Keratinocyte (primary cell): ENCODE data around the gene BCL2. TPM values are rescaled to one million over a fixed set of nuclear protein-coding genes. Genes with fewer than 3 reads are reported as not detected.

Experiments
- DNase-seq: peaks from one replicate; pipeline ENCODE4 v3.0.0-alpha.2; 2011; ENCODE audit warnings: low read depth, missing footprints, low spot score
- FAIRE-seq: peaks from 2 replicates; lab custom pipeline; 2011; peaks lifted over from hg19 to GRCh38; lab: Jason Lieb, UNC
- H2AFZ ChIP-seq: 2 replicates; pipeline ENCODE4 v1.6.0; 2012; ENCODE audit warnings: low read length, control low read depth, inconsistent platforms; ENCODE audit not compliant: control insufficient read depth
- H3K27ac ChIP-seq: 2 replicates; pipeline ENCODE4 v1.5.1; 2011; ENCODE audit warnings: low read length; ENCODE audit not compliant: control insufficient read depth, insufficient read depth
- H3K27me3 ChIP-seq: 3 replicates; pipeline ENCODE4 v1.6.0; 2011; ENCODE audit warnings: low read length; ENCODE audit not compliant: control insufficient read depth, insufficient read depth; ENCODE audit errors: extremely low read depth
- H3K36me3 ChIP-seq, 2 experiments: 2 replicates in 1 of 2; 3 replicates in 1 of 2; pipeline ENCODE4 v1.5.1; 2011; ENCODE audit warnings: low read length in 2 of 2, mild to moderate bottlenecking in 1 of 2; ENCODE audit not compliant: control insufficient read depth in 2 of 2, insufficient read depth in 2 of 2; ENCODE audit errors: extremely low read depth in 1 of 2
- H3K4me1 ChIP-seq: 3 replicates; pipeline ENCODE4 v1.5.1; 2011; ENCODE audit warnings: low read length; ENCODE audit not compliant: control insufficient read depth, insufficient read depth; ENCODE audit errors: extremely low read depth
- H3K4me2 ChIP-seq: 3 replicates; pipeline ENCODE4 v1.6.0; 2011; ENCODE audit warnings: low read depth, low read length; ENCODE audit not compliant: control insufficient read depth, insufficient read depth; ENCODE audit errors: extremely low read depth
- H3K4me3 ChIP-seq, 3 experiments: fragments of 200-600 bp in 1 of 3; sonication (generic) in 1 of 3; 2 replicates in 2 of 3; 3 replicates in 1 of 3; pipeline ENCODE4 v1.5.1; 2011 to 2016; ENCODE audit warnings: low read length in 3 of 3, mild to moderate bottlenecking in 3 of 3, control low read depth in 2 of 3, inconsistent platforms in 1 of 3, low read depth in 1 of 3, mixed read lengths in 1 of 3, mixed run types in 1 of 3, moderate library complexity in 1 of 3; ENCODE audit not compliant: control insufficient read depth in 2 of 3, insufficient read depth in 2 of 3; ENCODE audit errors: extremely low read depth in 1 of 3
- H3K79me2 ChIP-seq: 2 replicates; pipeline ENCODE4 v1.6.0; 2012; ENCODE audit warnings: low read length; ENCODE audit not compliant: control insufficient read depth, insufficient read depth
- H3K9ac ChIP-seq: 3 replicates; pipeline ENCODE4 v1.6.0; 2011; ENCODE audit warnings: low read length; ENCODE audit not compliant: control insufficient read depth, insufficient read depth; ENCODE audit errors: extremely low read depth
- H3K9me1 ChIP-seq: 3 replicates; pipeline ENCODE4 v1.6.0; 2011; ENCODE audit warnings: low read length; ENCODE audit not compliant: control insufficient read depth, insufficient read depth; ENCODE audit errors: extremely low read depth
- H3K9me3 ChIP-seq: 2 replicates; pipeline ENCODE4 v1.5.1; 2012; ENCODE audit warnings: low read depth, low read length; ENCODE audit not compliant: control insufficient read depth
- H4K20me1 ChIP-seq: 3 replicates; pipeline ENCODE4 v1.6.0; 2011; ENCODE audit warnings: low read length; ENCODE audit not compliant: control insufficient read depth, insufficient read depth; ENCODE audit errors: extremely low read depth
- EZH2 ChIP-seq: IDR thresholded peaks from one replicate; pipeline ENCODE4 v1.6.1; 2012; ENCODE audit warnings: inconsistent platforms, mild to moderate bottlenecking, low read length, moderate library complexity
- dilution Hi-C: fragments of 300-500 bp; cut with MboI; formaldehyde crosslinking; loops from one replicate; pipeline ENCODE4 v1.7.0; 2020; ENCODE audit warnings: low sequenced_read_pairs; ENCODE audit not compliant: extremely low pct_ligation_motif_present
- polyA plus RNA-seq, 5 experiments: library from polyadenylated mRNA; depleted of rRNA in 3 of 5; stranded (reverse) in 3 of 5; stranded (forward) in 1 of 5; unstranded in 1 of 5; fragments of >200 nt; gene quantifications; 1 replicate in 1 of 5; 2 replicates in 3 of 5; 3 replicates in 1 of 5; pipeline versions ENCODE4 v1.2.1 to v1.2.3, GENCODE V29; 2011 to 2012; ENCODE audit warnings: missing spikeins in 2 of 5, low read depth in 1 of 5, low replicate concordance in 1 of 5
- TF ChIP-seq, protein P1 (sequence below), 3 experiments: IDR thresholded peaks in 1 of 3; conservative IDR thresholded peaks in 1 of 3; optimal IDR thresholded peaks in 1 of 3; 2 replicates in 2 of 3; 3 replicates in 1 of 3; pipeline versions ENCODE3 to v1.5.1; 2011; ENCODE audit warnings: low read length in 3 of 3, mild to moderate bottlenecking in 3 of 3, moderate library complexity in 2 of 3, control low read depth in 1 of 3, inconsistent platforms in 1 of 3; ENCODE audit not compliant: insufficient read depth in 2 of 3; ENCODE audit errors: extremely low read depth in 1 of 3

BCL2 gene
- polyA plus RNA-seq, 1 donor (not counting 4 experiments of a cell fraction or from before 2014, with no cell fraction given), result 0.30 TPM

DNA sequence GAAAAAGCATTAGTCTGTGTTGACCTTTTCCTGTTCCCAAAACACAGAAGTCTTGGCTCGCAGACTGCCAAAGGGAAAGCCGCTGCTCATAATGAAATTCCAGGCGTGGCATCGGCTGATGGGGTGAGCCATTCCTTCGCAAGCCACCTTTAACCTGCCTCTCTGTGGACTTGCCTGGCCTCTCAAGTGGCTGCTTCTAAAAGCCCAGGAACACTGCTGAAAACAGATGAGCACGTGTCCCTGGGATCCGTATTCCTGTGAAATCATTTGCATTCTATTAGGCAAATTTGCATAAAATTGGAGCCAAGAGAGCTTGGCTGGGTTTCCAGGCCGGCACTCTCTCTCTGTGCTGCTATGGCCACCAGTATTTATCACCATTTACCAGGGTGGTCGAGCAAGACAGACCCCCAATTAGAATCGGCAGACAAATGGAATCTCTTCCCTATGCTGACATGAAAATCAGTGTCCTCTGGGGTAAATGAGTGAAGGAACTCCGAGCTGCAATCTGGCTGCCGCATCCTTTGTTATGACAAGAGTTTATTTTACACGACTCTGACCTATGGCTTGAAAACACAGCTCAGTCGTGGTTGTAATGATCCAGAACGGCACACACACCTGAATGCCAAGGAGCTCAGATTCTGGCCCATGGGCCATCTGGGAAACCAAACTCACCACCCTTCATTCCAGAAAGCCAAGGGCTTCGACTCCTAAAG, 21.7 kb downstream of the BCL2 start:
- dilution Hi-C loops, result no loop called here
- H3K9me3 ChIP-seq, result no peaks in the 10 kb centered on the region
- H4K20me1 ChIP-seq, result no peaks in the 10 kb centered on the region
- H3K9ac ChIP-seq, result no peak overlapping the region
- no peak overlapping the region for H3K27ac ChIP-seq
- no peaks in the 10 kb centered on the region for H3K27me3 ChIP-seq
- H3K4me3 ChIP-seq, result no peak overlapping the region
- no peaks in the 10 kb centered on the region for H3K79me2 ChIP-seq
- H3K36me3 ChIP-seq, result no peaks in the 10 kb centered on the region
- H3K4me2 ChIP-seq, result no peak overlapping the region
- no peaks in the 10 kb centered on the region for H3K4me1 ChIP-seq
- FAIRE-seq (no peak), DNase-seq (no peak)
- H2AFZ ChIP-seq, result no peak overlapping the region
- H3K9me1 ChIP-seq, result no peaks in the 10 kb centered on the region
- no peak for TF ChIP-seq EZH2
- TF ChIP-seq, protein P1, sequence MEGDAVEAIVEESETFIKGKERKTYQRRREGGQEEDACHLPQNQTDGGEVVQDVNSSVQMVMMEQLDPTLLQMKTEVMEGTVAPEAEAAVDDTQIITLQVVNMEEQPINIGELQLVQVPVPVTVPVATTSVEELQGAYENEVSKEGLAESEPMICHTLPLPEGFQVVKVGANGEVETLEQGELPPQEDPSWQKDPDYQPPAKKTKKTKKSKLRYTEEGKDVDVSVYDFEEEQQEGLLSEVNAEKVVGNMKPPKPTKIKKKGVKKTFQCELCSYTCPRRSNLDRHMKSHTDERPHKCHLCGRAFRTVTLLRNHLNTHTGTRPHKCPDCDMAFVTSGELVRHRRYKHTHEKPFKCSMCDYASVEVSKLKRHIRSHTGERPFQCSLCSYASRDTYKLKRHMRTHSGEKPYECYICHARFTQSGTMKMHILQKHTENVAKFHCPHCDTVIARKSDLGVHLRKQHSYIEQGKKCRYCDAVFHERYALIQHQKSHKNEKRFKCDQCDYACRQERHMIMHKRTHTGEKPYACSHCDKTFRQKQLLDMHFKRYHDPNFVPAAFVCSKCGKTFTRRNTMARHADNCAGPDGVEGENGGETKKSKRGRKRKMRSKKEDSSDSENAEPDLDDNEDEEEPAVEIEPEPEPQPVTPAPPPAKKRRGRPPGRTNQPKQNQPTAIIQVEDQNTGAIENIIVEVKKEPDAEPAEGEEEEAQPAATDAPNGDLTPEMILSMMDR (optimal IDR thresholded peaks at IDR 0.05 in 1 of 3, IDR thresholded peaks at IDR 0.05 in 1 of 3, conservative IDR thresholded peaks at IDR 0.05 in 1 of 3; ENCODE audit: extremely low read depth in 1 of 3, insufficient read depth in 2 of 3, low read length in 3 of 3), result no peak

DNA sequence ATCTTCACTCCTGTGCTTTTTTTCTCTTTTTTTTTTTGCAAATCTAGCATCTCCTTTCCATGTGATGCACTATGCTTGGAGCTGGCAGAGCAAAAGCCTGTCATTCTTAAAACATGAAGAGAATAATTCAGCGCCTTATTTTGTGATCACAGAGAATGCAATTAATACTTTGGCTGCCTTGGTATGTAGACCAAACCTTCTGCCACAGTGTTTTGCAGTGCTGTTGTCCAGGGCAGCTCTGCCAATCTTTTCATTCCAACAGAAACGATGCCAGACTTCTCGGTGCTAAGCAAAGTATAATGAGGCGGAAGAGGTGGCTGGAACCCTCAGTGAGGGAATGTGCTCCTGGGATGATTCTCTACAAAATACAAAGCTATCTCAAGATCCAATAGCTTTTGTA, 25.6 kb downstream of the BCL2 start:
- TF ChIP-seq EZH2, result no peak
- TF ChIP-seq, protein P1 (optimal IDR thresholded peaks at IDR 0.05 in 1 of 3, IDR thresholded peaks at IDR 0.05 in 1 of 3, conservative IDR thresholded peaks at IDR 0.05 in 1 of 3; ENCODE audit: extremely low read depth in 1 of 3, insufficient read depth in 2 of 3, low read length in 3 of 3), result no peak
- no peak overlapping the region for H2AFZ ChIP-seq
- no peaks in the 10 kb centered on the region for H3K36me3 ChIP-seq
- no peaks in the 10 kb centered on the region for H4K20me1 ChIP-seq
- no peak overlapping the region for H3K4me3 ChIP-seq
- FAIRE-seq, result no peak
- no peaks in the 10 kb centered on the region for H3K4me1 ChIP-seq
- DNase-seq, result no peak
- dilution Hi-C loops, result no loop called here
- H3K4me2 ChIP-seq, result no peak overlapping the region
- H3K79me2 ChIP-seq, result no peaks in the 10 kb centered on the region
- H3K27ac ChIP-seq, result no peak overlapping the region
- H3K9me3 ChIP-seq, result no peaks in the 10 kb centered on the region
- H3K9ac ChIP-seq, result no peak overlapping the region
- H3K27me3 ChIP-seq, result no peaks in the 10 kb centered on the region
- no peaks in the 10 kb centered on the region for H3K9me1 ChIP-seq
